HG02571 (cell line): ENCODE measurements around the gene HOXB5.

Source experiments
- ATAC-seq: cut with Tn5 transposase; IDR thresholded peaks from one replicate; pipeline ENCODE4 v1.9.1; 2021; ENCODE audit warnings: mild to moderate bottlenecking, moderate library complexity; ENCODE audit not compliant: unreplicated experiment

HOXB5 gene

GRCh38 chr17:48563867-48564187, 29.8 kb downstream of the HOXB5 start:
- no peak for ATAC-seq

- ATAC-seq, result no peak
Measured at GRCh38 chr17:48563385-48563838, 30.2 kb downstream of the HOXB5 start.

- no peak for ATAC-seq
Measured at GRCh38 chr17:48562934-48563333, 30.6 kb downstream of the HOXB5 start.

- no peak for ATAC-seq
Measured at GRCh38 chr17:48561884-48562810, 31.4 kb downstream of the HOXB5 start.

GRCh38 chr17:48559840-48560817, 33.5 kb downstream of the HOXB5 start:
- ATAC-seq, result no peak

- ATAC-seq, result no peak
Measured at GRCh38 chr17:48559122-48559839, 34.3 kb downstream of the HOXB5 start.

- no peak for ATAC-seq
Measured at GRCh38 chr17:48558831-48559121, 34.8 kb downstream of the HOXB5 start.

GRCh38 chr17:48558057-48558830, 35.3 kb downstream of the HOXB5 start:
- no peak for ATAC-seq

GRCh38 chr17:48556576-48557401, 36.8 kb downstream of the HOXB5 start:
- no peak for ATAC-seq

- ATAC-seq, result no peak
Measured at GRCh38 chr17:48556229-48556575, 37.4 kb downstream of the HOXB5 start.

GRCh38 chr17:48555258-48556228, 38.0 kb downstream of the HOXB5 start:
- no peak for ATAC-seq

- no peak for ATAC-seq
Measured at GRCh38 chr17:48554412-48555257, 38.9 kb downstream of the HOXB5 start.

GRCh38 chr17:48553826-48554225, 39.8 kb downstream of the HOXB5 start:
- ATAC-seq, result no peak

- no peak for ATAC-seq
Measured at GRCh38 chr17:48553190-48553547, 40.4 kb downstream of the HOXB5 start.

GRCh38 chr17:48552466-48553189, 41.0 kb downstream of the HOXB5 start:
- no peak for ATAC-seq

- no peak for ATAC-seq
Measured at GRCh38 chr17:48551596-48552465, 41.7 kb downstream of the HOXB5 start.
